Measurements from ENCODE around the gene PRPS1. TPM values are rescaled to one million over a fixed set of nuclear protein-coding genes. Genes with fewer than 3 reads are reported as not detected.
A peak's percentile ranks its signal among the peaks of the same experiment; 100 is the strongest.
"Not testable (repeated sequence)": the region's sequence is repeated elsewhere in the genome, so short reads cannot be mapped to it uniquely, and the experiment has no call there.

The PRPS1 gene
- total RNA-seq, 1 donor from 2014 or later: 14.0 TPM

DNA sequence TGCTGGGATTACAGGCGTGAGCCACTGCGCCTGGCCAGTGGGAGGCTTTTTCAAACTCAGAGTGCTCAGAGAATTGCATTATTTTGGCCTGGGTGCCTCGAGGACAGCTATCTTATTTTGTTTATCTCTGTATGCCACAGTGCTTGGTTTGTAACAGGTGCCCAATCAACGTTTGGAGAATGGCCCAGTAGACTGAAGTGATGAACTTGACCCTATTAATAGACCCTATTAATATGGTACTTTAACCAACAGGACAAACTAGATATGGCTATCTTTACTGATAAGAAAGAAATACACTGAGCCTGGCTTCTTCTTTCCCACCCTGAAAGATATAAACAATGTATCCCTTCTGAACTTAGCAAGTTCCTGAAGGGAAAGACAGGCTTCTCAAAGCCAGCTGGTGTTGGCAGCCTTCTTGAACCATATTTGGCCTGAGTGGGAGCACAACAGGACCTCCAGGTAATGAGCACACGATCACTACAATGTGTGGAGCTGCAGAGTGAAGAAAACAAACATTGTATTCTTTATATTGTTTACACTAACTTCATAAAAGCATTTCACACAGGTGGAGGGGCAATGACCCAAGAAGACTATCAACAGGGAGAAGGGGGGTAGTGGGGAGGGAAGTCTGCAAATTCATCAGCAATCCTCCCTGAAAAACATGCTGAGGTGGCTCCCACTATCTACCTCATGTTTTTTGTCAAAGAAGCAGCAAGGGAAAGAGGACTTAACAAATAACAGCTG is 41.7 kb downstream of the PRPS1 start:
- H3K9me3 ChIP-seq: no peaks in the 10 kb centered on the region
- TF ChIP-seq, protein P1, sequence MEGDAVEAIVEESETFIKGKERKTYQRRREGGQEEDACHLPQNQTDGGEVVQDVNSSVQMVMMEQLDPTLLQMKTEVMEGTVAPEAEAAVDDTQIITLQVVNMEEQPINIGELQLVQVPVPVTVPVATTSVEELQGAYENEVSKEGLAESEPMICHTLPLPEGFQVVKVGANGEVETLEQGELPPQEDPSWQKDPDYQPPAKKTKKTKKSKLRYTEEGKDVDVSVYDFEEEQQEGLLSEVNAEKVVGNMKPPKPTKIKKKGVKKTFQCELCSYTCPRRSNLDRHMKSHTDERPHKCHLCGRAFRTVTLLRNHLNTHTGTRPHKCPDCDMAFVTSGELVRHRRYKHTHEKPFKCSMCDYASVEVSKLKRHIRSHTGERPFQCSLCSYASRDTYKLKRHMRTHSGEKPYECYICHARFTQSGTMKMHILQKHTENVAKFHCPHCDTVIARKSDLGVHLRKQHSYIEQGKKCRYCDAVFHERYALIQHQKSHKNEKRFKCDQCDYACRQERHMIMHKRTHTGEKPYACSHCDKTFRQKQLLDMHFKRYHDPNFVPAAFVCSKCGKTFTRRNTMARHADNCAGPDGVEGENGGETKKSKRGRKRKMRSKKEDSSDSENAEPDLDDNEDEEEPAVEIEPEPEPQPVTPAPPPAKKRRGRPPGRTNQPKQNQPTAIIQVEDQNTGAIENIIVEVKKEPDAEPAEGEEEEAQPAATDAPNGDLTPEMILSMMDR (IDR thresholded peaks at IDR 0.05): no peak
- no peaks in the 10 kb centered on the region for H3K27me3 ChIP-seq
- H3K4me3 ChIP-seq: no peak overlapping the region
- intact Hi-C loops (cut with DNase I): loop anchor here (5.0 kb wide), 1 partner anchor 157 kb away; the partner anchor contains the start of gene MID2
- peaks cover 0 to 17% of the 10 kb centered on the region in 2 donors for H3K4me1 ChIP-seq
- H3K27ac ChIP-seq: no peak overlapping the region
- DNase-seq (ENCODE audit: low spot score in 2 of 2): no peak
- H3K36me3 ChIP-seq: no peaks in the 10 kb centered on the region

- not testable (repeated sequence) for H3K4me3 ChIP-seq; H3K36me3 ChIP-seq; H3K27me3 ChIP-seq; H3K9me3 ChIP-seq; H3K27ac ChIP-seq; DNase-seq (ENCODE audit: low spot score in 2 of 2)
- H3K4me1 ChIP-seq: peaks cover 0 to 20% of the 10 kb centered on the region in 2 donors
- intact Hi-C loops (cut with DNase I): loop anchor here (5.0 kb wide), 1 partner anchor 156 kb away; the partner anchor contains the start of gene MID2
Measured at GRCh38 chrX:107671256-107671655, 42.9 kb downstream of the PRPS1 start.

- H3K27me3 ChIP-seq: no peaks in the 10 kb centered on the region
- TF ChIP-seq, protein P1 (IDR thresholded peaks at IDR 0.05): peak; percentile 49 to 63 (median 54)
- H3K9me3 ChIP-seq: no peaks in the 10 kb centered on the region
- peak overlapping the region in 1 of 2 donors; percentile 4 for H3K4me3 ChIP-seq
- H3K36me3 ChIP-seq: no peaks in the 10 kb centered on the region
- DNase-seq (ENCODE audit: low spot score in 2 of 2): peak; percentile 58 to 84
- H3K4me1 ChIP-seq: peaks cover 2 to 23% of the 10 kb centered on the region in 2 donors
- intact Hi-C loops (cut with DNase I): loop anchor here (1.0 to 5.0 kb wide), 2 partner anchors 104 to 154 kb away; partner anchors contain the start of genes MID2 and NCBP2L
- peak overlapping the region; percentile 90 to 95 for H3K27ac ChIP-seq
Measured at GRCh38 chrX:107672955-107673378, 44.7 kb downstream of the PRPS1 start.

DNA sequence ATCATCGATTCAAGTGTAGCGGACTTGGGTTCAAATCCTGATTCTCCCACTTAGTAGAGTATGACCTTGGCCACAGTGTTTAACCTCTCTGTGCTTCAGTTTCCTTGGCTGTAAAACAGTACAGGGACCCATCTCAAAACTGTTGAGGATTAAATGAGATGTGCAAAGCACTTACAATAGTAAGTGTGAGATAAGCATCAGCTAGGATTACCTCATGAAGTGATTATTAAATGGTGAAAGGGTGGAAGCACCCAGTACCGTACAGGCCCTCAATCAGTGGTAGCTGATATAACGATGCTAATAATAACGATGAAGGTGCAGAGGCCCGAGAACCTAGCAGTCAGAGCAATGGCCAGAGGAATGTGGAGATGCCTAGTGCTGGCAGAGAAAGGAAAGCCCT is 45.1 kb downstream of the PRPS1 start:
- Histone ChIP-seq H3K27ac (peak overlapping the region; percentile 90 to 95), H3K27me3 (no peaks in the 10 kb centered on the region), H3K36me3 (no peaks in the 10 kb centered on the region), H3K4me3 (peak overlapping the region in 1 of 2 donors; percentile 4), H3K4me1 (peaks cover 7 to 24% of the 10 kb centered on the region in 2 donors), H3K9me3 (no peaks in the 10 kb centered on the region)
- intact Hi-C loops (cut with DNase I): loop anchor here (1.0 to 5.0 kb wide), 2 partner anchors 104 to 154 kb away; partner anchors contain the start of genes MID2 and NCBP2L
- TF ChIP-seq, protein P1 (IDR thresholded peaks at IDR 0.05): no peak
- DNase-seq (ENCODE audit: low spot score in 2 of 2): no peak

GRCh38 chrX:107673933-107674479 is 45.7 kb downstream of the PRPS1 start:
- DNase-seq (ENCODE audit: low spot score in 2 of 2): peak; percentile 78 to 95
- TF ChIP-seq, protein P1 (IDR thresholded peaks at IDR 0.05): no peak
- Histone ChIP-seq H3K27me3 (no peaks in the 10 kb centered on the region), H3K4me1 (peaks cover 8 to 28% of the 10 kb centered on the region in 2 donors), H3K9me3 (no peaks in the 10 kb centered on the region), H3K36me3 (no peaks in the 10 kb centered on the region), H3K27ac (peak overlapping the region; percentile 90 to 95), H3K4me3 (peak overlapping the region; percentile 9 to 19)
- intact Hi-C loops (cut with DNase I): loop anchor here (1.0 to 5.0 kb wide), 3 partner anchors 43 to 153 kb away; partner anchors contain the start of genes MID2 and NCBP2L

Measured in ascending aorta (tissue), 2 donors.